Measurements from ENCODE around the gene HKDC1.
"Not testable (repeated sequence)": the region's sequence is repeated elsewhere in the genome, so short reads cannot be mapped to it uniquely, and the experiment has no call there.

The HKDC1 gene

GRCh38 chr10:69281507-69282413 lies 61.6 kb downstream of the HKDC1 start:
- DNase-seq = no peak

GRCh38 chr10:69284402-69284801 lies 64.3 kb downstream of the HKDC1 start:
- DNase-seq = not testable (repeated sequence)

- no peak for DNase-seq
Measured at GRCh38 chr10:69285699-69286098, 65.6 kb downstream of the HKDC1 start.

GRCh38 chr10:69287181-69287580 lies 67.0 kb downstream of the HKDC1 start:
- DNase-seq = no peak

- DNase-seq = no peak
Measured at GRCh38 chr10:69290993-69291392, 70.9 kb downstream of the HKDC1 start.

- no peak for DNase-seq
Measured at GRCh38 chr10:69292459-69292858, 72.3 kb downstream of the HKDC1 start.

- no peak for DNase-seq
Measured at GRCh38 chr10:69295027-69295636, 75.0 kb downstream of the HKDC1 start.

- no peak for DNase-seq
Measured at GRCh38 chr10:69303632-69304051, 83.5 kb downstream of the HKDC1 start.

GRCh38 chr10:69306421-69306820 lies 86.3 kb downstream of the HKDC1 start:
- DNase-seq = no peak

GRCh38 chr10:69307434-69307833 lies 87.3 kb downstream of the HKDC1 start:
- DNase-seq = no peak

GRCh38 chr10:69308304-69308703 lies 88.2 kb downstream of the HKDC1 start:
- not testable (repeated sequence) for DNase-seq

GRCh38 chr10:69311309-69311708 lies 91.2 kb downstream of the HKDC1 start:
- no peak for DNase-seq

- DNase-seq = no peak
Measured at GRCh38 chr10:69312528-69312927, 92.4 kb downstream of the HKDC1 start.

- no peak for DNase-seq
Measured at GRCh38 chr10:69315100-69315542, 95.0 kb downstream of the HKDC1 start.

- no peak for DNase-seq
Measured at GRCh38 chr10:69315610-69316312, 95.6 kb downstream of the HKDC1 start.

GRCh38 chr10:69316313-69317059 lies 96.4 kb downstream of the HKDC1 start:
- no peak for DNase-seq
